Activated CD4-positive, CD25-positive, alpha-beta regulatory T cell treated with anti-CD3 and anti-CD28 coated beads, Interleukin-2, amount 50 U/mL, for 16 hours (primary cell): ENCODE results near the gene PRDM2.
"Not testable (repeated sequence)": the region's sequence is repeated elsewhere in the genome, so short reads cannot be mapped to it uniquely, and the experiment has no call there.

Source experiments
- DNase-seq: peaks from one replicate; pipeline ENCODE4 v3.0.0-alpha.2; 2020; ENCODE audit warnings: low read depth, low spot score

The PRDM2 gene

GRCh38 chr1:13700521-13701270 is 708 bp downstream of the PRDM2 start:
- DNase-seq, result peak; percentile 4

- DNase-seq, result no peak
Measured at GRCh38 chr1:13701271-13701640, 1.3 kb downstream of the PRDM2 start.

- DNase-seq, result peak; percentile 56
Measured at GRCh38 chr1:13702425-13703127, 2.6 kb downstream of the PRDM2 start.

- no peak for DNase-seq
Measured at GRCh38 chr1:13703128-13703513, 3.1 kb downstream of the PRDM2 start.

- no peak for DNase-seq
Measured at GRCh38 chr1:13703558-13704490, 3.8 kb downstream of the PRDM2 start.

GRCh38 chr1:13706046-13706445 is 6.1 kb downstream of the PRDM2 start:
- DNase-seq, result no peak

- DNase-seq, result no peak
Measured at GRCh38 chr1:13707164-13707563, 7.2 kb downstream of the PRDM2 start.

GRCh38 chr1:13708380-13708982 is 8.5 kb downstream of the PRDM2 start:
- DNase-seq, result no peak

- DNase-seq, result no peak
Measured at GRCh38 chr1:13710086-13710485, 10.1 kb downstream of the PRDM2 start.

- DNase-seq, result no peak
Measured at GRCh38 chr1:13714851-13715250, 14.9 kb downstream of the PRDM2 start.

- DNase-seq, result not testable (repeated sequence)
Measured at GRCh38 chr1:13715616-13716287, 15.8 kb downstream of the PRDM2 start.

- no peak for DNase-seq
Measured at GRCh38 chr1:13722808-13723360, 22.9 kb downstream of the PRDM2 start.

- DNase-seq, result no peak
Measured at GRCh38 chr1:13723810-13724209, 23.8 kb downstream of the PRDM2 start.

- DNase-seq, result peak; percentile 27
Measured at GRCh38 chr1:13725714-13726175, 25.8 kb downstream of the PRDM2 start.

GRCh38 chr1:13728091-13728715 is 28.2 kb downstream of the PRDM2 start:
- DNase-seq, result no peak

GRCh38 chr1:13730291-13730690 is 30.3 kb downstream of the PRDM2 start:
- DNase-seq, result no peak

- peak; percentile 68 for DNase-seq
Measured at GRCh38 chr1:13730751-13731482, 30.9 kb downstream of the PRDM2 start.

GRCh38 chr1:13731897-13732296 is 31.9 kb downstream of the PRDM2 start:
- no peak for DNase-seq

GRCh38 chr1:13732971-13733667 is 33.1 kb downstream of the PRDM2 start:
- no peak for DNase-seq
